GM19239 (cell line): ENCODE measurements around the gene EGR2.

Experiments
- DNase-seq: peaks from one replicate; pipeline ENCODE4 v3.0.0; 2011; ENCODE audit warnings: low spot score; ENCODE audit not compliant: insufficient read length
- FAIRE-seq: peaks from 2 replicates; lab custom pipeline; 2011; peaks lifted over from hg19 to GRCh38; lab: Jason Lieb, UNC

The EGR2 gene

DNA sequence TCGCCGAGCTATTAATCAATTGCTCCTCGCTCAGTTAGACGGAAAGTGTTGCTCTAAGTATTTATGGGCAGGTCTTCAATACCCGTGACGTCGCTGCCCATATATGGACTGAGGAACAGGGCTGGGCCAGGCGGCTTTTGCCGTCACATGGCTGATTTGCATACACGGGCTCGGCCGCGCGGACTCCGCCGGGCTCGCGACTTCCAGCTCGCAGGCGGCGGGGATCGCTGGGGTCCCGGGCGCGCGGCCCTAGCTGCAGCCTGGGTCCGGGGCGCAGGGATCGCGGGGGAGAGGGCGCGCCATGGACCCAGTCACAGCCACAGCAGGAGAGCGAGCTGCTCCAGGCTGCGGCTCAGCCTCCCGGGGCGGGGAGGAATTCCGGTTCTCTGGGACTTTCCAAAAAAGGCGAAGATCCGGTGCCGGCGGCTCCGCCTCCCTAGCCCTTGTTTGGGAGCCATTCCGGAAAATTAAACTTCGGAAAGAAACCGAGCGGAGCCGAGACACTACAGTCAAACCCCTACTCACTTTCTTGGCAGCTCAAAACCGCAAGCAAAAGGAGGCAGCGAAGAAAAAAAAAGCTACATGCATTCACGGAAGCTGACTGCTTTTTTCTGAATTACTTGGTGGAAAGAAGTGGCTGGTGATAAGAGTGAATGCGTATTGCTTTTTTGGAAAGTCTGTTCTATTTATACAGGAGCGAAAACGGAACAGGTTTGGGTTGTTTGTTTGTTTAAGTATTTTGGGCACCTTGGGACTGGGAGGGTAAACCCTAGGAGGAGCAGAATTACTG, at the start of gene EGR2:
Gene EGR2, minus strand, starts transcription at position 36 of the 790 bp plus-strand sequence. CDS start 337 bp downstream, outside the sequence.
- DNase-seq (peak; percentile 94), FAIRE-seq (peak; percentile 99)

GRCh38 chr10:62862447-62862846, 46.3 kb upstream of the EGR2 start:
- DNase-seq (no peak), FAIRE-seq (no peak)

- FAIRE-seq (no peak), DNase-seq (no peak)
Measured at GRCh38 chr10:62861507-62861906, 45.3 kb upstream of the EGR2 start.

DNA sequence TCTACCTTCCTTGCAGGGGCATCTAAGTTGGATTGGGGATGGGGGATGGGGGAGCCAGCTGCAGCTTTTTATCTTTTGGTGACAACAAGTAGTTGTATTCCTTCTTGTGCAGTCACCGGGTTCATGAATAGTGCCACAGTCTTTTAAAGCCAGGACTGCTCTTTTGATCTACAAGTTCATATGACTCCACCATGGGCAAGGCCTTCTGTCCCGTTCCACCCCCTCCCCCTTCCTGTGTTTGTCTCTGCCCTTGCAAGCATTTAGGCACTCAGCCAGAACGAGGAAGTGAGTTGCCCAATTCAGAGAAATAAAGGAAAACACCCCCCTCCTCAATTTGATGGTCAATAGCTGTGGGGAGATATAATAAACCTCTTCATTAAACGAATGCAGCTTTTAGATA, 44.8 kb upstream of the EGR2 start:
- no peak for DNase-seq

GRCh38 chr10:62858364-62858763, 42.2 kb upstream of the EGR2 start:
- FAIRE-seq = no peak
- no peak for DNase-seq

More for the DNA sequence above, 44.8 kb upstream of the EGR2 start:
- FAIRE-seq = no peak

GRCh38 chr10:62856021-62856420, 39.9 kb upstream of the EGR2 start:
- FAIRE-seq (no peak), DNase-seq (no peak)

DNA sequence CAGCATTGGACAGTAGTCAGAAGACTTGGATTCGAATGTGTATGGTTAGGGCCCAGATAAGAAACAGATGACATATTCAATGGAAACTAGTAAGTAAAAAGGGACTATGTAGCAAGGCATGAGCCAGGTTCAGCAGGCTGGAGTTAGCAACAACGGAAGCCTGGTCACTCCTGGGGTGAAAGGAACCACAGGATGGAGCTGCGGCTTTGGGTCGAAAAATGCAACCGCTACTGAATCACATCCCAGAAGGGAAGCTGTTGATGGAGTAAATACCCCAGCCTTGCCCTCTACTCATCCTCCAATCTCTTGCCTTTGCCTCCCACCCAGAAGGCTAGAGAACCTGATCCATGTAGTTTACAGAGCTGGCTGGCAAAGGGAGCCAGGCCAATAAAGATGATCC, 37.5 kb upstream of the EGR2 start:
- DNase-seq (no peak), FAIRE-seq (peak; percentile 83)

DNA sequence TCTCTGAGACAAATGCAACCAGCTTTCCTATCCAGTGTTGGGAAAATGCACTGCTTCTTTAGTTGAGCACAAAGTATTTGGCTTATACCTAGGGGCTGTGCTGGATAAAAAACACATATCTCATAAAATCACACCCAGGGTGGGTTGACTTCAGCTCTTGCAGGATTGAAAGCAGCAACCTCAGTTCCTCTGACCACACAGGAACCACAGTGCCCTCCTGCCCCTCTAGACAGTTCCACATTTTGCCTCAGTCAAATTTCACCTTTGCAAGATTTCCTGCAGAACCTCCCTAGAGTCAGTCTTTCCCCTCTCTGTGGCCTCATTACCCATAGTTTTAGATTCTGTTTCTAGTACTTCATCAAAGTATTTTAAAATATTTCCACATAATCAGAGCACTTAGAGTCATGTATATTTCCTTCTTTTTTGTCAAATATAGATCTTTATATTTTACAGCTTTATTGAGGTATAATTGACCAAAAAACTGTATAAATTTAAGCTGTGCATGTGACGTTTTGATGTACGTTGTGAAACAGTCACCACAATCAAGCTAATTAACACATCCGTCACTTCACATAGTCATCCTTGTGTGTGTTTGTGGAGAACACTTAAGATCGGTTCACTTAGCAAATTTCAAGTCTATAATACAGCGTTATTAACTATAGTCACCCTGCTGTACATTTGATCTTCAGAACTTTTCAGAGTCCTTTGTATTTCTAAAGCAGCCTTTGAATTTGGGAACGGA, 37.0 kb upstream of the EGR2 start:
- FAIRE-seq (peak; percentile 92), DNase-seq (no peak)

DNA sequence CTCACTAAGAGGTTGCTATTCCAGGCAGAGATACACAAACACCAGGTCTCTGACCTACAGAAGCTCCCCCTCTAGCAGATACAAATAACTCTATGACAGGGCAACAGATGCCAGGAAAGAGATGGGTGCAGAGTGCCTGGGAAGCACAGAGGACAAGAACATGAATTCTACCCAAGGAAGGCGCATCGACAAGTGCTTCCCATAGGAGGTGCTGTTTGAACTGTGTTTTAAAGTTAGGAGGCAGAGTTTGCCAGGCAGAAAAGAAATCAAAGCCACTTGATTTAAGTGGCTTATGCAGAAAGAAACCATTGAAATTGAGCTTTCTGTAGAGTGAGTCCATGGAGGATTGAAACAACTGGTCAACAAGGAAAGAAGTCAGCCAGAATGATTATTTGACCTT, 35.3 kb upstream of the EGR2 start:
- DNase-seq (no peak), FAIRE-seq (no peak)

DNA sequence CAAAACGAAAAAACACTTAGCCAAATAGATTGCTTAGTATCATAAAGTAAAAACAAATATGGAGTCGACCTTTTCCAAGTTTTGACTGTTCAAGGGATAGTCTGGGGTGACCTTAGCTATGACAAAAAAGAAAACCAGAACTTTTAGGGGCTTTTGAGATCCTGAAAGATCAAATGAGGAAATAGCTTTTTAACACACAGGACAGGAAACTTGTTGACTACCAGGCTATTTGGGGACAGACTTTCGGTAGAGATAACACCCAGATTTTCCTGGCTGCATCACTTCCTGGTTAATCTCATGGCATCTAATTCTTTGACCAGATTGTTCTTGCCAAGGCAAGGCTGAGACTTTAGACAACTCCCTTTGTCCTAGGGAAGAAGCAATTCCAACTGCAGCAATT, 34.5 kb upstream of the EGR2 start:
- no peak for DNase-seq
- peak; percentile 91 for FAIRE-seq

GRCh38 chr10:62847433-62847832, 31.3 kb upstream of the EGR2 start:
- FAIRE-seq = no peak
- DNase-seq = no peak

DNA sequence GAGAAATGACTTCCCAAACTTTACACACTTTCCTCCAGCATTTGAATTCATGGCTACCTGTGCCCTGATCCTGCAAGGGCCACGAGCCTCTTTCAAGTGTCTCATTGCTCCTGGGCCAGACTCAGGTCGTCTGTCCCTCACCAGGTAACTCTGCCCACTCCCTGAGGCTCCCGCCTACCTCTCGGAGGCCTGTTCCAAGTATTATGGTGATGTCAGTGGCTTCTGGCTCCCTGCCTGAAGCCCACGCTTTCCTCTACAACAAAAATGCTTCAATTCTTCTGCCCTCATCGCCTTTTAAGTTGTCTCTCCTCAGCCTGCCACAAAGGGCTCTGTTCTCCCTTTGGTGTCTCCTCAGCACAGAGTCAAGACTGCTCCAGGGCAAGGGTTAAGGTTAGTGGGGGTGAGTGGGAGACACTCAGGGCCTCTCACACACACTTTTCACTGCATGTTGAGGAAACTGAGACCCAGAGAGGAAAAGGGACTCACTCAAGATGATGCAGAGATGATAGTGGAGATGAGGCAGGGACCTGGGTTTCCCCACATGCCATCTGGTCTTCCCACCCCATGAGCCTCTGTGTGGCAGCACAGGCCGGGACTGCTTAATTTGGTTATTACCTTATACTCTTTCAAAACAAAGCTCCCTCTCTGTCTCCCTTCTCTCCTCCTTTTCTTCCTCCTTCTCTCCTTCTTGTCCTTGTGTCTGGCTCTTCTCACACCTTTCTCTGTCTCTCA, 28.3 kb upstream of the EGR2 start:
- FAIRE-seq (no peak), DNase-seq (no peak)

DNA sequence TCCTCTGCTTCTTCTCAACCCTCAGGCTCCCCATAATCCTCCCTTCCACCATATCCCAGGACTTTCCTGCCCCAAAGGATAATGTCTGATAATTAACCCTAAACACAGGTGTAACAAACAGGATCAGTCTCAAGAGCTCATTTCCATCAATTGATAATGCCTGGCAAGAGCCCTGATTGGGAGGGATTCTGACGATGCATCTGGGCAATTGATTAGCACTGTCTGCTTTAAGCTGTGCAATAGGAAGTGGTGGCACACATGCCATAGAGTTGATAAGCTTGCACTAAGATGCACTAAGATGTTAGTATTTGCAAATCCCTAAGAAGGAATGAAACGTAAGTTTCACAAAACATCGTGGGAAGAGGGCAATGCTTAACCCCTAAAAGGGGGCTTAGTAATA, 27.4 kb upstream of the EGR2 start:
- DNase-seq (no peak), FAIRE-seq (no peak)

- DNase-seq = no peak
- FAIRE-seq = no peak
Measured at GRCh38 chr10:62842983-62843382, 26.8 kb upstream of the EGR2 start.

- FAIRE-seq (no peak), DNase-seq (no peak)
Measured at GRCh38 chr10:62839590-62839989, 23.4 kb upstream of the EGR2 start.

DNA sequence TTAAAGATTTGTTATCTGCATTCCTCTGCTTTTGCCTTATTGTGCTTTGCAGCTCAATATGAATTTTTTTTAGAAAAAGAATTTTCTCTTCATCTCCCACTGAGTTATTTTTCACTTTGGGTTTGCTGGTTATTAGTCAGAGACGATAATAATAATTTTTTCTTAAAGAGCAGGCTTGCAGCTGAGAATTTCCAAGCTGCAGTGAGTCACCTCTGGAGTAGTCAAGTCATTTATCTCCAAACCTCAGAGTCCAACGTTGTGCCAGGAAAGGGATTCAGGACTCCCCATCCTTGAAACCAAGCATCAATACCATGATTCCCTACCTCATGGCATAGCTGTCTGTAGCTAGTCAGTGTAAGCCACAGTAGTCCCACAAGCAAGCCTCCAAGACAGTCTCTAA, 15.2 kb upstream of the EGR2 start:
- FAIRE-seq (no peak), DNase-seq (no peak)

- DNase-seq = no peak
- no peak for FAIRE-seq
Measured at GRCh38 chr10:62830679-62831078, 14.5 kb upstream of the EGR2 start.

DNA sequence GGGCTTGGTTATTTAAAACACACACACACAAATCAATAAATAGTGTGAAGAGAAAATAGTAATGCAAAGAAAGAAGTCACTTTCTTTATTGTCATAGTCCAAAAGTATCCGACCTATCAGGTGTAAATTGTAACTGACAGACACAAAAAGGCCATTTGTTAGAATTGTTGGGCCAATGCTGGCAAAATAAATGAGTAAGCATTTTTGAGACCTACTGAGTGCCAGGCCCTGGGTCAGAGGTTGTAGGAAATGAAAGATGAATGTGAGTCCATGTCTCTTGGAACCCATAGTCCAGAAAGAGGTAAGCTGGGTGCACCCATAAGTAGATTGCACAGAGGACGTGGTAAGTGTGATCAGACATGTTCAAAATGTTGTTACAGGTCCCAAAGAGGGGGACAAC, 13.5 kb upstream of the EGR2 start:
- FAIRE-seq = no peak
- DNase-seq = no peak

DNA sequence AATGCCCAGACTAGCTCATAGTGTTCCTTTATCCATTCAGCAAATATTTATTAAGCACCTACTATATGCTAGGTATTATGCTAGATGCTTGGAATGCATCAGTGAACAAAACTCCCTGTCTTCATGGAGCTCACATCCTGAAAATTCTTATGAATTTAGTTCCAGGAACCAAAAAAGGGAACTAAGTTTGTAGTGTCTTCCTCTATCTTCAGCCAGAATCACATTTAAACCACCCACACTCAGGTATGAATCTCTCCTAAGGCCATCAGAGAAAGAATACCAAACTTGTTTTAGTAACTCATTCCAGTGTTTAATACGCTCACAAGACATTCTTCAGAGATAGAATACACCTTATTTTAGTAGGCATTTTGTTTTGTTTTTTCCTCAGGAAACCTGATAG, 10.1 kb upstream of the EGR2 start:
- FAIRE-seq = no peak
- DNase-seq = no peak

- DNase-seq = no peak
- no peak for FAIRE-seq
Measured at GRCh38 chr10:62820586-62820985, 4.4 kb upstream of the EGR2 start.
